ENCODE results near the gene DUOX1. TPM values are rescaled to one million over a fixed set of nuclear protein-coding genes. Genes with fewer than 3 reads are reported as not detected.

DUOX1 gene
- total RNA-seq, 4 donors from 2014 or later: 87.5 to 202 (median 122) TPM

DNA sequence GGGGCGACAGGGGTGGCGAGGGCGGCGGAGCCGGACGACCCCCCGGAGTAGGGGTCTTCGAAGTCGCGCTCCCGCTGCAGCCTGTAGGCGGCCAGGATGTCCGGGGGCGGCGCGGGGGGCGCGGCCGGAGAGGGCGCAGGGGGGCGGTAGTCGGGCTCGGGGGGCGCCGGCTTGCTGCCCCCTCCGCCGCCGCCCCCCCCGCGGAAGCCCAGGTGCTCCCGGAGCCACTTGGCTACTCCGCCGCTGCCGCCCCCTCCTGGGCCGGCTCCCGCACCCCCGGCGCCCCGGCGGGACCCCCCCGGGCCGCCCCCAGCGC, 57.7 kb downstream of the DUOX1 start:
- H3K27ac ChIP-seq: peak overlapping the region; percentile 72 to 84 (median 78)
- intact Hi-C loops (cut with DNase I): no loop called here
- peaks cover 21 to 53% (median 26%) of the 10 kb centered on the region in 3 donors for H3K4me1 ChIP-seq
- H3K9me3 ChIP-seq: no peaks in the 10 kb centered on the region
- H3K27me3 ChIP-seq: no peaks in the 10 kb centered on the region
- TF ChIP-seq, protein P1, sequence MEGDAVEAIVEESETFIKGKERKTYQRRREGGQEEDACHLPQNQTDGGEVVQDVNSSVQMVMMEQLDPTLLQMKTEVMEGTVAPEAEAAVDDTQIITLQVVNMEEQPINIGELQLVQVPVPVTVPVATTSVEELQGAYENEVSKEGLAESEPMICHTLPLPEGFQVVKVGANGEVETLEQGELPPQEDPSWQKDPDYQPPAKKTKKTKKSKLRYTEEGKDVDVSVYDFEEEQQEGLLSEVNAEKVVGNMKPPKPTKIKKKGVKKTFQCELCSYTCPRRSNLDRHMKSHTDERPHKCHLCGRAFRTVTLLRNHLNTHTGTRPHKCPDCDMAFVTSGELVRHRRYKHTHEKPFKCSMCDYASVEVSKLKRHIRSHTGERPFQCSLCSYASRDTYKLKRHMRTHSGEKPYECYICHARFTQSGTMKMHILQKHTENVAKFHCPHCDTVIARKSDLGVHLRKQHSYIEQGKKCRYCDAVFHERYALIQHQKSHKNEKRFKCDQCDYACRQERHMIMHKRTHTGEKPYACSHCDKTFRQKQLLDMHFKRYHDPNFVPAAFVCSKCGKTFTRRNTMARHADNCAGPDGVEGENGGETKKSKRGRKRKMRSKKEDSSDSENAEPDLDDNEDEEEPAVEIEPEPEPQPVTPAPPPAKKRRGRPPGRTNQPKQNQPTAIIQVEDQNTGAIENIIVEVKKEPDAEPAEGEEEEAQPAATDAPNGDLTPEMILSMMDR (IDR thresholded peaks at IDR 0.05): no peak
- TF ChIP-seq POLR2A (IDR thresholded peaks at IDR 0.05): no peak
- H3K36me3 ChIP-seq: no peaks in the 10 kb centered on the region
- H3K4me3 ChIP-seq: peak overlapping the region; percentile 44 to 83 (median 58)
- WGBS, 2 donors: no CpG with 5 or more reads among the region's 43 CpGs
- DNase-seq: no peak

DNA sequence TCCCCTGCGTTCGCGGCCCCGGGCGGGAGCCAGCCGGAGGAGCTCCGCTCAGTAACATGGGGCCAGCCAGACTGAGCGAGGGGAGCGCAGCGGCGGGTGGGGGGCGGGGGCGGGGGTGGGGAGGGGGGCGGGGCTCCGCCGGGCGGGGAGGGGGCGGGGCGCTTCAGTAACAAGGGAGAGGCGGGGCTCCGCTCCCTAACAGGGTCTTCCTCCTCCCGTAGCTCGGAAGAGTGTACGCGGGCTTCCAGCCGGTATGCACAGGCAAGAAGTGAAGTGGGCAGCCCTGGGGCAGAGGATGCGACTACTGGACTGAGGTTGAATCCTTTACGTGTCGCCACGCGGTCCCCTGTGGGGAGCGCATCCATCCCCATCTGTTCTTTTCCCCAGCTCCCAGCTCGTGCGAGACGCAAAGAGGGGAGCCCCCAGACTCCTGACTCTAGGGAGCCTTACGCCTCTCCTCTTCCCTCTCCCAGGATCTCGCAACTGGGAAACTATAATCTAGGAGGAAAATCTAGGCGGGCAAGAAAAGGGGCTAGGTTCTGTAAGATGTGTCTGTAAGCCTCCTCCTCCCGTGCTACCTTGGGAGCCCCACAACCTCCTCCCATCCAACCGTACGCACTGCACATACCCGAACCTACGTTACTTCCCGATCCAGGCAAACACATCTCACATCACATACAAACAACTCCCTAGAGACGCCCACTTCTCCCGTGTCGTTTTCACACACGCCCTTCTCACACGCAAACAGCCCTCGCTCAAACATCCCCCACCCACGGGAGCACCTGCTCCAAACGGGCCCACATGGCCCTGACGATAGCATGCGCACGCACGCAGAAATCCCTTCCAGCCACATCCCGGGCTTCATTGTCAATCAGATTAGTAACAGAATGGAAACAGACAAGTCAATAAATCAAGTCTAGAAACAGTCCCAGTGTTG, 58.4 kb downstream of the DUOX1 start, which contains the start of gene SHF:
SHF (minus strand) TSS at position 73 of the 937 bp plus-strand sequence; CDS start at position 58, 15 bp downstream.
- H3K4me1 ChIP-seq: peaks cover 21 to 53% (median 26%) of the 10 kb centered on the region in 3 donors
- no peaks in the 10 kb centered on the region for H3K9me3 ChIP-seq
- no peak for DNase-seq
- TF ChIP-seq, protein P1 (IDR thresholded peaks at IDR 0.05): no peak
- peak in 1 of 4 donors; percentile 51 for TF ChIP-seq POLR2A (IDR thresholded peaks at IDR 0.05)
- intact Hi-C loops (cut with DNase I): no loop called here
- no peaks in the 10 kb centered on the region for H3K27me3 ChIP-seq
- 0 to 2% methylated on average over 31 to 32 of the region's 57 CpGs for WGBS, 2 donors
- peak within 1 kb of the TSS; percentile 72 to 84 (median 78) for H3K27ac ChIP-seq
- H3K36me3 ChIP-seq: no peaks in the 10 kb centered on the region
- peak within 1 kb of the TSS; percentile 44 to 83 (median 58) for H3K4me3 ChIP-seq

DNA sequence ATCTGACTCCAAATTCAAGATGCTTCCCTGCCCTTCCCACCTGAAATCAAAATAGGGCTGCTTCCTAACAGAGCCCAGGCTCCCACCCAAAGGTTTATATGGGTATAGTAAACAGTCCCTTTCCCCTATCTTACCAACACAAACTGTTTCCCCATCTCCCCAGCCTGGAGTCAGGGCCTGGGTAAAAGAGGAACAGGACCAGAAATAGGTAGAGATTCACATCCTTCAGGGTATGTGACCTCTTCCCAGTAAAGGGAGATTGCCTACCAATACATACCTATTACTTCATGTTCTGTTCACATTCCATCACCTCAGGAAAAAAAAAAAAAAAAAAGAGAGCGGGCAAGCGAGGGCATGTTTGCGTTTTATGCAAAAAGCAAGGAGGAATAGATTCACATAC, 67.7 kb downstream of the DUOX1 start:
- Histone ChIP-seq H3K36me3 (no peaks in the 10 kb centered on the region), H3K27ac (peak overlapping the region in 1 of 4 donors; percentile 43), H3K4me1 (peaks cover 0 to 37% (median 6%) of the 10 kb centered on the region in 3 donors), H3K9me3 (no peaks in the 10 kb centered on the region), H3K4me3 (peak overlapping the region in 3 of 4 donors; percentile 63 to 87 (median 74)), H3K27me3 (no peaks in the 10 kb centered on the region)
- TF ChIP-seq, protein P1 (IDR thresholded peaks at IDR 0.05): no peak
- TF ChIP-seq POLR2A (IDR thresholded peaks at IDR 0.05): no peak
- WGBS, 2 donors: 31 to 73% methylated on average over 3 of the region's 3 CpGs
- intact Hi-C loops (cut with DNase I): no loop called here
- DNase-seq: no peak

DNA sequence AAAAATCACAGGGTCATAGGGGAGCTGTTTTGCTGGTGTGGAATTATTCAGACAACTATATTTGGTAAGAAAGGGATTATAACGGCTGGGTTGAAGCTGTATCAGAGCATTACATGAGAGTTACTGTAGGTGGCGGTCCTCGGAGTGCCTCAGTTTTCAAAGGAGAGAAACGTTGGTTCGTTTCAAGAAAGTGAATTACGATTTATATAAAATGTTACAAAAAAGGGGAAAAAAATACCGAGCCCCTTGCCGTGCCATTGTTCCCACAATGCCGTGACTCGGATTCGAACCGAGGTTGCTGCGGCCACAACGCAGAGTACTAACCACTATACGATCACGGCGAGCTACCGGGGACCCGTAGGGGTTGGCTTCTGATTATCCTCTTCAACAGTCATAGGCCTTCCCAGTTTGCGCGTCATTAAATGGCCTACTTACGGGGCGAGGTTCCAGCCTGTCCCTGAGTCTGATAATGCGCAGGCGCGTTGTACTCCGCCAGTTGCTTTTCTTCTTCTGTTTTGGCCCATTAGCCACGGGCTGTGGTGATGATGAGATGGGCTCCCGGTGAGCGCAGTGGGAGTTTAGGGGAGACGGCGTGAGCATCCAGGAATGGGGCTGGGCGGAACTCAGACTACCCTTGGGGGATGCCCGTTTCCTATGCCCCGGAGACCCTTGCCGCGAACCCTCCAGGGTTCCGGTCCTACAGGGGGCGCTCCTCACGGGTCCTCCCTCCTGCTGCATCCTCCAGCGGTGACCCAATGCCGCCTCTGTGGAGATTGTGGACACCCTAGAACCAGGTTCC, 68.7 kb downstream of the DUOX1 start:
- H3K4me1 ChIP-seq: peaks cover 0 to 37% (median 6%) of the 10 kb centered on the region in 3 donors
- TF ChIP-seq, protein P1 (IDR thresholded peaks at IDR 0.05): peak; percentile 53 to 79 (median 69)
- TF ChIP-seq POLR2A (IDR thresholded peaks at IDR 0.05): peak in 3 of 4 donors; percentile 64 to 96 (median 94)
- no peaks in the 10 kb centered on the region for H3K9me3 ChIP-seq
- WGBS, 2 donors: 0 to 1% methylated on average over 16 to 42 of the region's 42 CpGs
- H3K27ac ChIP-seq: peak overlapping the region; percentile 85 to 100 (median 98)
- peak; percentile 78 for DNase-seq
- no peaks in the 10 kb centered on the region for H3K36me3 ChIP-seq
- H3K4me3 ChIP-seq: peak overlapping the region; percentile 36 to 87 (median 68)
- H3K27me3 ChIP-seq: no peaks in the 10 kb centered on the region
- intact Hi-C loops (cut with DNase I): no loop called here
